Stimulated activated CD8-positive, alpha-beta memory T cell treated with anti-CD3 and anti-CD28 coated beads, Interleukin-12 subunit alpha, Interleukin-12 subunit beta, amount 100 ng/mL, for 1 hour (primary cell): Measurements from ENCODE around the gene CTNNA3.

Experiments
- DNase-seq: peaks from one replicate; pipeline ENCODE4 v3.0.0-alpha.2; 2020; ENCODE audit warnings: low read depth

The CTNNA3 gene

GRCh38 chr10:67327626-67328535 lies 368.1 kb downstream of the CTNNA3 start:
- DNase-seq: no peak

GRCh38 chr10:67319976-67320375 lies 376.0 kb downstream of the CTNNA3 start:
- DNase-seq: no peak

- DNase-seq: no peak
Observed at GRCh38 chr10:67308912-67309311, 387.1 kb downstream of the CTNNA3 start.

GRCh38 chr10:67306588-67307205 lies 389.3 kb downstream of the CTNNA3 start:
- no peak for DNase-seq

- no peak for DNase-seq
Observed at GRCh38 chr10:67302701-67303100, 393.3 kb downstream of the CTNNA3 start.

- no peak for DNase-seq
Observed at GRCh38 chr10:67299761-67300160, 396.2 kb downstream of the CTNNA3 start.

GRCh38 chr10:67297637-67298181 lies 398.3 kb downstream of the CTNNA3 start:
- DNase-seq: no peak

GRCh38 chr10:67296926-67297325 lies 399.1 kb downstream of the CTNNA3 start:
- DNase-seq: no peak

- DNase-seq: no peak
Observed at GRCh38 chr10:67288688-67289410, 407.1 kb downstream of the CTNNA3 start.

GRCh38 chr10:67284589-67284988 lies 411.4 kb downstream of the CTNNA3 start:
- no peak for DNase-seq

- DNase-seq: no peak
Observed at GRCh38 chr10:67282871-67283270, 413.1 kb downstream of the CTNNA3 start.

- DNase-seq: no peak
Observed at GRCh38 chr10:67280405-67280804, 415.6 kb downstream of the CTNNA3 start.

GRCh38 chr10:67277402-67277801 lies 418.6 kb downstream of the CTNNA3 start:
- DNase-seq: no peak

- no peak for DNase-seq
Observed at GRCh38 chr10:67269828-67270227, 426.2 kb downstream of the CTNNA3 start.

- DNase-seq: no peak
Observed at GRCh38 chr10:67268146-67268545, 427.8 kb downstream of the CTNNA3 start.

GRCh38 chr10:67262675-67263074 lies 433.3 kb downstream of the CTNNA3 start:
- DNase-seq: no peak

GRCh38 chr10:67261300-67261797 lies 434.6 kb downstream of the CTNNA3 start:
- no peak for DNase-seq

- DNase-seq: no peak
Observed at GRCh38 chr10:67259319-67259929, 436.6 kb downstream of the CTNNA3 start.

GRCh38 chr10:67257427-67258144 lies 438.4 kb downstream of the CTNNA3 start:
- no peak for DNase-seq

- no peak for DNase-seq
Observed at GRCh38 chr10:67257018-67257417, 439.0 kb downstream of the CTNNA3 start.

GRCh38 chr10:67250686-67251085 lies 445.3 kb downstream of the CTNNA3 start:
- no peak for DNase-seq
